ENCODE data around the gene ULBP2.

DNA sequence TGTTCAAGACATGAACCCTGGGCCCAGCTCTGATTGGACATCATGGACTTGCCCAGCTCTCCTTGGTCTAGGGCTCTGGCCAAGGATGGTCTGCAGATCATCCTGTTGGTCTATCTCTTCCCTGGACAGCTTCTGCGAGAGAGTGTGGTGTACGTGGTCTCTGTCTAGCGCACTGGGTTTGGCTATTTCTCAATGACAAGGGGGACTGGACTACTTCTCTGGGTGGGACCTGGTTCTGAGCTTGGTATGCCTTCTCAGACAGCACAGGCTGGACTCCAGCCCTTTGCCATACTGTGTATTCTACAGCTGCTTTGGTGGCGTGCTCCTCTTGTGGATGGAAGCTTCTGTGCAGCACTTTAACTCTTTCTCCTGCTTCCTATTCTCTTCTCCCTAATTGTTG lies 35.4 kb upstream of the ULBP2 start:
- TF ChIP-seq, protein P1, sequence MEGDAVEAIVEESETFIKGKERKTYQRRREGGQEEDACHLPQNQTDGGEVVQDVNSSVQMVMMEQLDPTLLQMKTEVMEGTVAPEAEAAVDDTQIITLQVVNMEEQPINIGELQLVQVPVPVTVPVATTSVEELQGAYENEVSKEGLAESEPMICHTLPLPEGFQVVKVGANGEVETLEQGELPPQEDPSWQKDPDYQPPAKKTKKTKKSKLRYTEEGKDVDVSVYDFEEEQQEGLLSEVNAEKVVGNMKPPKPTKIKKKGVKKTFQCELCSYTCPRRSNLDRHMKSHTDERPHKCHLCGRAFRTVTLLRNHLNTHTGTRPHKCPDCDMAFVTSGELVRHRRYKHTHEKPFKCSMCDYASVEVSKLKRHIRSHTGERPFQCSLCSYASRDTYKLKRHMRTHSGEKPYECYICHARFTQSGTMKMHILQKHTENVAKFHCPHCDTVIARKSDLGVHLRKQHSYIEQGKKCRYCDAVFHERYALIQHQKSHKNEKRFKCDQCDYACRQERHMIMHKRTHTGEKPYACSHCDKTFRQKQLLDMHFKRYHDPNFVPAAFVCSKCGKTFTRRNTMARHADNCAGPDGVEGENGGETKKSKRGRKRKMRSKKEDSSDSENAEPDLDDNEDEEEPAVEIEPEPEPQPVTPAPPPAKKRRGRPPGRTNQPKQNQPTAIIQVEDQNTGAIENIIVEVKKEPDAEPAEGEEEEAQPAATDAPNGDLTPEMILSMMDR (conservative IDR thresholded peaks at IDR 0.05 in 1 of 2, IDR thresholded peaks at IDR 0.05 in 1 of 2; ENCODE audit: extremely low read depth in 1 of 2, insufficient read depth in 1 of 2, low read depth in 1 of 2, low read length in 2 of 2): no peak
- TF ChIP-seq EZH2 (IDR thresholded peaks at IDR 0.05; ENCODE audit: borderline replicate concordance, low read length): no peak
